ACHN (cell line): ENCODE data around the gene GAS2L2.

Experiments
- DNase-seq: peaks from one replicate; pipeline ENCODE4 v3.0.0-alpha.2; 2015
- in situ Hi-C: cut with HindIII; loops from 2 replicates; pipeline ENCODE4 v1.10.0; 2017; ENCODE audit warnings: low sequenced_read_pairs, low pct_ligation_motif_present, low pct_unique_long_range_greater_than_20kb

GAS2L2 gene

DNA sequence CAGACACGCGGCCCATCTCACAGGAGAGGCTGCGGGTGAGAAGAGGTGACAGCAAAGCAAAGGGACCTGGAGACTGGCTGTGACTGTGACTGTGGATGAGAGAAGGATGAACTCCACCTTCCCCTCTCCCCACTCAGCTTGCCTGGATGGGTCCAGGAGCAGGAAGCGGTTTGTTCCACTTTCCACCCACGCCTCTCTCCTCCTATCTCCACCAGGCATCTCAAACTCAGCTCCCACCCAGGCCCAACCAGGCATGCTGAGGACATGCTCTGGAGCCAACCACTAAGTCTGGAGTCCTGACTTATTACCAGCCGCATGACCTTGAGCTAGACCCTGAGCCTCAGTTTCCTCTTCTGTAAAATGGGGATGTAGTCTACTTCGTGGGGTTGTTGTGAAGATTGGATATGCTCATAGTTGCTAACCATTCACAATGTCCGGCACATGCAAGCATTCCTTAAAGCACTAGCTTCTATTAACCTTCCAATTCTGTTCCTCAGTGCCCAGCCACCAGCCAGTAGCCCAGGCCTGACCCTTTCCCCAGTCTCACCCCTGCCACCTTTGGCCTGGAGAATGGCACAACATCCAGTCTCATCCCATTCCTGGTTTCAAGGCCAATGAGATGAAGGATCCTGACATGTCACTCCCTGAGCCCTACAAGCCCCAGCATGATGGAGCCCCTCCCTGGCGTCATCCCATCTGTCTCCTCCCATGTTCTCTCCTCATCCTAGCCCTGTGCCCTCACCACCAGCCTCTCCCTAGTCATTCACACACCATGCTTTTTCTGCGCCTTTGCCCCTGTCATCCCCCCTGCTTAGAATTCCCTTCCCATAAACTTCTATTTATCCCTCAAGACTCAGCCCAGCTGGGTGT lies 2.3 kb downstream of the GAS2L2 start:
- in situ Hi-C loops: no loop called here
- no peak for DNase-seq

DNA sequence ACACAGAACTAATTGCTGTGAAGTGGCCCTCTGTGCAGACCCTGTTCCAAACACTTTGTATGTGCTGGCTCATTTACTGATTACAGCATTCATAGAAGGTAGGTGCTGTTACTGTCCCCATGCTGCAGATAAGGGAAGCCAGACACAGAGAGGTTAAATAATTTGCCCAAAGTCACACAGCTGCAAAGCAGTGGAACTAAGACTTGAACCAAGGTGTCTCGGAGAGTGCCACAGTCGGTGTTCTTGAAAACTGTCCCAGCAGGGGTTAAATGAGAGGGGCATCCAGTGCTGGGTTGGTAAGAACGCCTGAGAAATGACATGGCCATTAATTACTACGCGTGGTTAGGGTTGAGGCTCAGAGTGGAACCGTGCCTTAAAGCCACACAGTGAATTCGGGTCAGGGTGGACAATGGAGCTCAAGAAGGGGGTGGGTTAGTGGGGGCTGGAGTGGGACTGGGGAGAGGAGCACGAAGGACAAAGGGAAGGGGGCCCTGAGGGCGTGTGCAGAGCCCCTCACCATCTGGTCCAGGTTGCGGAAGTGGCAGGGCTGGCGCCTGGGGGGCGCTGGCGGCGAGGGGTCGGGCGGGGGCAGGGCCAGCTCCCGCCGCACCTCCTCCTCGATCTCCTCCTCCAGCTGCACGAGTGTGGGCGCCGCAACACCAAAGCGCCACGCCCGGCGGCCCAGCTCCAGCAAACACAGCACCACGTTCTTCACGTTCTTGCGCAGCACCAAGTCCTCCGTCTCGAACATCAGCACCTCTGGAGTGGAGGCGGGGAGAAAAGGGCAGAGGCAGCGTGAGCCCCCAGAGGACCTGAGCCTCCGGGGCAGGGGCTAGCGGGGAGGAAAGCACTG lies 3.3 kb downstream of the GAS2L2 start:
- in situ Hi-C loops: no loop called here
- DNase-seq: no peak

DNA sequence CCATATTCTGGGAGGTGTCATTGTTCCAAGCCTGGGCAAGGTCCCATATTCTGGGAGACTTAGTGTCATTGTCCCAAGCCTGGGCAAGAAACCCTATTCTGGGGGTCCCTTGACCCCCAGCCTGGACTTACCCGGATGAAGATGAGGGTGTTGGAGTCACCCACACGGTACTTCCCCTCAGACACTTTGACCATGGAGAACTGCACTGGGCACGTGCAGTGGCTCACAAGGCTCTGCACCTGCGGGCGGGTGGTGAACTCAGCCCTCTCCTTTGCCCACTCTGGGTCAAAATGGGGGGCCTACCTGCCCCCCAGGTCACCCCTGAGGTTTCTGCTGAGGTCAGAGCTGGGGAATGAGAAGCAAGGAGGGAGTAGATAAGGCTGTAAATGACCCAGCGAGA lies 4.1 kb downstream of the GAS2L2 start:
- in situ Hi-C loops: no loop called here
- no peak for DNase-seq

DNA sequence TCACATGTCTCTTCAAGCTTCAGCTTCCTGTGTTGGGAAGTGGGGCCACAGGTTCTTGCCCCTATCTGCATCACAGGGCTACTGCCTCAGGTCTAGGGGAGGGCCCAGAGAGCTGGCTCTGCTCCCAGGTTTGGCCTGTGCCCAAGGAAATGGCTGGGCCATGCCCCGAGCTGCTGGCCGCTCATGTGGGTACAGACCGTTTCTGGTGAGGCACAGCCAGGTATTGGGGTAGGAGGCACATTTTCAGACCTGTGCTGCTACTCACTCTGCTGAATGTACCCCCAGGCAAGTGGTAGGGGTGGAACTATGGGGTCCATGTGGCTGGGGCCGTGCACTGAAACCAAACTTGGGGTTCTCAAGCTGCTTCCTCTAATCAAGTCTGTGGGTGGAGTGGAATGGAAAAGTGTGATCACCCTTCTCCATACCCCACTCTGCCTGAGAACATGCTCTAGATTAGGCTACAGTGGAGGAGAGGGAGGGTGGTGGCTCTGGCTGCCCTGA lies 4.6 kb downstream of the GAS2L2 start:
- peak; percentile 43 for DNase-seq
- in situ Hi-C loops: no loop called here

DNA sequence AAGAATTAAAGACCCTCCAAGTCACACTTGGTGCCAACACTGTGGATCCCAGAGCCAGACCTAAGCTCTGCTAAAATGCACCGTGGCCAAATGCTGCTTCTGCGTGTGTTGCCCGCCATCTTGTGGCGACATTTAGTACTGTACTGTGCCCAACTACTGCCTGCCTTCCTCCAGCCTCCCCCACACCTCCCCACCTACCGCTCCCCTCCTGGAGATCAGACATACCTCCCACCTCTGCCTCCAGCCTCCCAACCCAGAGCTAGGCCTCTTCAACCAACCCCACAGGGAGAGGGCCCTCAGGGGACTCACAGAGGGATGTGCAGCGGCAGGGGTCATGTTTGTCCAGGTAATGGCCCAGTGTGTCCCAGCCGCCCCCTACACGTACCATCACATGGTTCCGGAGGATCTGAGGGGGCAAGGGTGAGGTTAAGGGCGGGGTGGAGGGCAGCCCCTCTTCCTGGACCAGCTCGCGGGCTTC lies 5.5 kb downstream of the GAS2L2 start:
- in situ Hi-C loops: no loop called here
- peak; percentile 81 for DNase-seq

DNA sequence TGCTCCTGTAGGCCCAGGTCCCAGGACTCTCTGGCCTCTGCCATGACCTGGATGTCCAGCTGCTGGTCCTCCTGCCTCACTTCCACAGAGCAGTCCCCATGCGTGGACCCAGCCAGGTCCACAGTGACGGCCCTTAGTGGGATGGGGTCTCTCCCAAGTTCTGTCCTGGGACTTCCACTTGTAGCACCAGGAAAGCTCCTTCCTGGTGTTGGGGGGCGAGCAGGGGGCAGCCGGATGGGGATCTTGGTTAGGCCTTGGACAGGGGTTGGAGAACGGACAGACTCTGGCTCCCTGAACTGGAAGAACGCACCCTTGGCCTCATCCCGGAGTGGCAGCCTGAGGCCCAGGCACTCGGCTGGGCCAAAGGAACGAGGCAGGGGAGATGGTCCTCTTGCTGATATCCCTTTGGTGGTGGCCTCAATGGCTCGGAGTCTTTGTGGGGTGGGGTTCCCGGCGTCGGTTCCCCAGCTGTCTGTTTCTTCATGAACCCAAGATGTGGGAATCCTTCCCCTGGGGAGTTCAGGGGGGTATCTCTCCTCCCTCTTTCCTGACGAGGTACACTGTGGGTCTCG lies 7.2 kb downstream of the GAS2L2 start:
- no peak for DNase-seq
- in situ Hi-C loops: no loop called here

DNA sequence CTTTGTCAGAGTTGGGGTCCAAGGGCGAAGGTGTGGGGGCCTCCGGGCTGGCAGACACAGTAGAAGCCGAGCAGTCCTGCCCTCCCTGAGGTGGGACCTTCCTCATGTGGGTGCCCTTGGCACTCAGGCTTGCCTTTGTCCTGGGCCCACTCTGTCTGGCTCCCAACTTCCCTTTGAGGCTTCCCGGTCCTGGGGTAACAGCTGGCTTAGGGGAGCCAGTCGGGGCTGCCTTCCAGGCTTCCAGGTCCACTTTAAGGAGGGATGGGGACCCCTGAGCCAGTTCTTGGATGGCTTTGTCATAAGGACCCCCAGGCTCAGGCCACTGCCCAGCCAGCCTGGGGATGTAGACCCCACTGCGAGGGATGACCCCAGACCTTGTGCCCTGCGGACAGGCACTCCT lies 7.8 kb downstream of the GAS2L2 start:
- in situ Hi-C loops: no loop called here
- no peak for DNase-seq

DNA sequence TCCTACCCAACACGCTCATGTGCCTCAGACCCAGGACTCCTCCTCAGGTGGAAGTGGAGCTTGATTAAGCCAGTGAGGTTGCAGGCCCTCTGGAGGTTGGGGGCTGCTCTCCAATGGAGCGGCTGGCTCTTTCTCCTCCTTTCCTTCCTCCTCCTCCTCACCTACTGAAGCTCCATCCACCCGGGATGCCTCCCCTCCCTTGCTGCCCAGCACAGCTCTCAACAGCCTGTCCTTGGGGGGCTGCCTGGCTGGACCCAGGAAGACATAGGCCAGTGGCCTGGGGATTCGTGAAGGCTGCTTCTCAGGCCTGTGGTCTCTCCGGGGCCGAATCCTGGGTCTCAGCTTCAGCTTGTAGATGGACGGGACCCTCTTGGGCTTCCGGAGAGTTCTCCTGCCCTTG lies 8.2 kb downstream of the GAS2L2 start:
- DNase-seq: no peak
- in situ Hi-C loops: no loop called here

DNA sequence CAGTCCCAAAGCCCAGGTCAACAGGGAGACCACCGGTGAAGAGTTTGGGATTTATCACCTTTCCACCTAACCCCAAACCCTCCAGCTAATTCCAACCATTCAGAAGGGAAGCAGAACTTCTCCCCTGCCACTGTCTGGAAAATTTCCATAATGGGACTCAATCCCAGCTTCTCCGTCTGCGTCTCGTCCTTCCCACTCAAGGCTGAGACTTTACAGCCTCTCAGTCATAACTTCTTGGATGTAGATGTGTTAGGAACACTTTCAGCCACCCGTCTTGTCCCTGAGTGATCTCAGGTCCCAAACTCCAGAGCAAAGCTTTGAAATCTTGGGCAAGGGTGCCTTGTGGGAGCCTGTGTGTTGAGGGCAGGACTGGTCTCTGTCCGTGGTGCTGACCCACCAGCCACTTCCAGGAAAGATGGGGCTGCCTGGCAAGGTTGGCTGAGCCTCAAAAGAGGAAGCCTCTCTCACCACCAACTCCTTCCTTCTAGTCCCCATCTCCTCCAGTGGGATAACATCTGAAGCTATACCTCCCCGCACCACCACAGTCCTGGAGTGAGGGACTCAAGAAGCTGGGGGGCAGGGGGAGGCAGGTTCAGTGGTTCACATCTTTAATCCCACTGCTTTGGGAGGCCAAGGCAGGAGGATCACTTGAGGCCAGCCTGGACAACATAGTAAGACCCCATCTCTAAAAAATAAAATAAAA lies 9.3 kb downstream of the GAS2L2 start:
- in situ Hi-C loops: no loop called here
- DNase-seq: peak; percentile 54

DNA sequence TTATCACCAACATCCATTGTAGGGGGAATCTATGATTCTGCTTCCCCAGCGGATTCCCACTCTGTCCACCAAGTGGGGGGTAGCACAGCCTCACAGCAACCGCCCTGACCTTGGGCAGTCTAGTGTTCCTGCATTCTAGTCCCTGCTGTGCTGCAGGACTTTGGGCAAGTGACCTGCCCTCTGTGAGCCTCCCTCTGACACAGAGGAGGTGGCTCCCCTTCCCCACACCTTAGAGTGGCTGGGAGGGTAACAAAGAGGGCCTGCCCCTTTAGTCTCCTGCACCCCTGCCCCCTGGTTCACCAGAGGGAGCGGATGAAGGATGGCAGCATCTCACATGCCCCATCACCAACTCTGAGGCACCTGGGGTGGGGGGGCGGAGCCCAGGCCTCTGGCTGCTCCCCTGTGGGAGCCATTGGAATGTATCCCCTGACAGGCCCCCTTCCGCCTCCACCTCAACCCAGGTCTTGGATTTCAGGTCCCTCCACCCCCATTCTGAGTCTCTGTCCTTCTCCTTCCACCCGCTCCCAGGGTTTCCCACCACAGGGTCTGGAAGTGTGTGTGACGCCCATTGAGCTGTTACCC lies 10.1 kb downstream of the GAS2L2 start:
- in situ Hi-C loops: no loop called here
- no peak for DNase-seq

DNA sequence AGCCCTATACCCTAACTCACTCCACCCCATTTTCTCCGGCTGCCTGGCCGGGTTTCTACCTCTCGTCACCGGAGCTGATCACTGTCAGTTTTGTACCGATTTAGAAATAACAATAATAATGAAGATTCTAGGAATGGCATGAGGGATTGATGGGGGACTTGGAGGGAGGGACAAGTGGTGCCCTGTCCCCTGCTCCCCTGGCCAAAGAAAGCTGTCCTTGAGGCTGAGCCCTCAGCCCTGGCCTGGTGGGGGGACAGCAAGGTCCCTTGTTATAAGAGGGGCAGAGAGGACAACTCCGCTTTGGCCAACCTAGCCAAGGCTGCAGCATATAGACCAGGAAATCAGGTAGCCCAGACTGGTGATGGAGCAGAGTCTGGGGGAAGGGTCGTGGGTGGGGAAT lies 10.5 kb downstream of the GAS2L2 start:
- in situ Hi-C loops: no loop called here
- no peak for DNase-seq

DNA sequence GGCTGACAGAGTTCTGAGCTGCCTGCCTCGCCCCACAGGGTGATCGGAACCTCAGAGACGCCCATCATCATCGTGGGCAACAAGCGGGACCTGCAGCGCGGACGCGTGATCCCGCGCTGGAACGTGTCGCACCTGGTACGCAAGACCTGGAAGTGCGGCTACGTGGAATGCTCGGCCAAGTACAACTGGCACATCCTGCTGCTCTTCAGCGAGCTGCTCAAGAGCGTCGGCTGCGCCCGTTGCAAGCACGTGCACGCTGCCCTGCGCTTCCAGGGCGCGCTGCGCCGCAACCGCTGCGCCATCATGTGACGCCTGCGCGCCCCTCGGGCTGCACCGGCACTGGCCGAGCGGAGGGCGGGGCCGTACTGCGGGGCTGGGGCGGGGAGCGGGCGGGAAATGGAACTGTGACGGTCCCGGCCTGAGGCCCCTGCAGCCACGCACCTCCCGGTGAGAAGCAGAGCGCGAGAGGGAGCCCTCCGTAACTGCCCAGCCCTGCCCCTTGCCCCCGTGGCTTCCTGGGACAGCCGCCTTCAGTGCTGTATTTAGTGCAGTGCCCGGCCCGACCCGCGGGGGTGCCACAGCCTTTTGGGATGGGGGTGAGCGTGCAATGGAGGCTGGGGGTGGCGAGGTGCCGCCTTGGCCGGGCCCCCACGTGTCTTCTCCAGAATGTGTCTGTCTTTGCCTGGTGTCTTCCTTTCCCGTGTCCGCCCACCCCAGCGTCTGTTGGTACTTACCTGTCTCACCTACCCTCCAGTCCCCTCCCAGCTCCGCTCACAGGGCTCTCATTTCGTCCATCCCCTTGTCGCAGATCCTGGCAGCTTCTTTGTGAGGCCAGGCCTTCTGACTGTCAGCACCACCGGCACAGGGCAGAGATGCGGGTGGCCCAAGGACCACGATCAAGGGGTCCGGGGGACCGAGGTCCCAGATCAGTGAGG lies 11.8 kb downstream of the GAS2L2 start:
- in situ Hi-C loops: no loop called here
- no peak for DNase-seq

DNA sequence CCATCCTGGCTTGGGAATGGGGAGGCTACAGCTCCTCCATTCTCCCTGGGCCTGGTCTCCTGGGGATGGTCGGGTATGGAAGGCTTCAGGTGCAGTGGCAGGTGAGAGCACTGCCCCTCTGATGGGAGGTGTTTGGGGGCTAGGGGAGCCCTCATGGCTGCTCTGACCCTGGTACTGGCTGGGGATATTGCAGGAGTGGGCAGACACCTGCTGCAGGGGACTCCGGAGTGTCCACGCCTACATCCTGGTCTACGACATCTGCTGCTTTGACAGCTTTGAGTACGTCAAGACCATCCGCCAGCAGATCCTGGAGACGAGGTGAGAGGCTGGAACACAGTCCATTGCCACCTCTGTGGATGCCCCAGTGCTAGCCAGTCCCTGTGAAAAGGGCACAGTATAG lies 12.8 kb downstream of the GAS2L2 start:
- in situ Hi-C loops: no loop called here

DNA sequence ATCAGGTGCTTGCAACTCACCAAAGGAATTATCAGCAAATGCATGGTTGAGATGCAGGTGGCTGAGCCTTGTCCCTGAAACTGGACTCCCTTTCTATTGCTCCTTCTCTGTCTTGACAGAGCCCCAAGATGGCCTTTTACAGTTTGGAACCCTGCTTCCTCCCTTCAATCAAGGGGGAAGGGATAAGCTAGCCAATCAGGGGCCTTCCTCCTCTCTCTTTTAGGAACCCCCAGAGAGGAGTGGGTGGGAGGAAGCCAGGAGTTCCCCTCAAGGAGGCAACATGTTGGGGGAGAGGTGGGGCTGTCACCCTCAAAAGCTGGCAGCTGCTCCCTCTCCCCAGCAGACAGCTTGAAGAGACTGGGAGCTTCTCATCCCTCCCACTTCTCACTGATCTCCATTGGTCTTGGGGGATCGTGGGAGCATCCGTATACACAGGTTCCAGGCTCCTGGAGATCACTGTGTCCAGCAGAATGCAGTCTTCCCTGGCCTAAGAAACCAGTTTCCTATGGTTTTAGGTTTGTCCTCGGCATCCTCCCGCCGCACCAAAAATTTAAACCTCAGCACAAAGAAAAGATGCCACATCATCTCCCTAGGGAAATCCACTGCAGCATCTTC lies 14.4 kb downstream of the GAS2L2 start:
- DNase-seq: no peak
- in situ Hi-C loops: no loop called here

More for the DNA sequence above, 12.8 kb downstream of the GAS2L2 start:
- no peak for DNase-seq

DNA sequence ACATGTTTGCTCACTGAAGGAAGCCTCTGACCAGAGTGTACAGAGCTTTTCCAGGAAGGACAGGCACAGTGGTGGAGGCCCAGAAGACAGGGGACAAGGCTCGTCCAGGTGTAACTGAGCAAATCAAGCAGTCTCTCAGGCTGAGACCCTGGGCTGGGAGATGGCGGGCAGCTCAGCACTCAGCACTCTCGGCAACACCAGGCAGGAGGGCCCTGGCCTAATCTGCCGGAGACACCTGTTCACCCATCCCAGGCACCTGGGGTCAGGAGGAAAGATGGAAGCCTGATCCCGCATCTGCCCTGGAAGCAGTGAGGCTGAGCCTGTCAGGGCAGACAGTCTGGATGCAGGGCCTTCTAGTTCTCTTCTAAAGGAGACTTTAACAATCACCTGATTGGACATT lies 16.8 kb downstream of the GAS2L2 start:
- DNase-seq: no peak
- in situ Hi-C loops: no loop called here

DNA sequence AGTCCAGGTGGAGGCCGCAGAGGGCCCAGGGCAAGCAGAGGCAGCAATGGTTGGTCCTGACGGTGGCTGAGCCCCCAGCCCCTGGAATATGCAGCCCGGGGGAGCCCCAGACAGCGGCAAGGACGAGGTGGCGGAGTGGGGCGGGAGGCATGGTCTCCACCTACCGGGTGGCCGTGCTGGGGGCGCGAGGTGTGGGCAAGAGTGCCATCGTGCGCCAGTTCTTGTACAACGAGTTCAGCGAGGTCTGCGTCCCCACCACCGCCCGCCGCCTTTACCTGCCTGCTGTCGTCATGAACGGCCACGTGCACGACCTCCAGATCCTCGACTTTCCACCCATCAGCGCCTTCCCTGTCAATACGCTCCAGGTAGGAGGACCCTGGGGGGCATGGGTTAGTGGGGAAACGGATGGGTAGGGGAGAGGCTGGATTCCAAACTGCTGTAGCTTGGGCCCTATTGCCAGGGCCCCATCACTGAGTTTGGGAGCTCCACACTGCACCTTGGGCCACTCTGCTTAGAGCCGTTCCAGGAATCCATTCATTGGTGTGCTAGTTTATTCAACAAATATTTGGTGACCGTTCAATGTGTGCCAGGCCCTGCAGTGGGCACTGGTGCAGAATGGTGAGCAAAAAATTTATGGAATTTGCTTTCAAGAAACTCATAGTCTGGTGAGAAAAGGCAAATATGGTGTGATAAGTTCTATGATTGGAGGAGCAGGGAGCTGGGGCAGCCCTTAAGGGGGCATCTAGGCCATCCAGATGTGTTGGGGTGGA lies 17.8 kb downstream of the GAS2L2 start:
- in situ Hi-C loops: no loop called here
- DNase-seq: no peak
